PFSK-1 (cell line): ENCODE results near the gene PACS2.

Experiments
- FOXP2 ChIP-seq: optimal IDR thresholded peaks from 2 replicates; pipeline ENCODE3; 2011; ENCODE audit warnings: borderline replicate concordance, control low read depth, inconsistent platforms; ENCODE audit not compliant: insufficient read depth; ENCODE audit errors: extremely low read length, extremely low read depth
- POLR2AphosphoS5 ChIP-seq: IDR thresholded peaks from 2 replicates; pipeline ENCODE4 v1.6.1; 2012; ENCODE audit warnings: low read depth, mild to moderate bottlenecking, control low read depth, low read length, moderate library complexity
- REST ChIP-seq, 2 experiments: IDR thresholded peaks; 2 replicates each; pipeline versions ENCODE4 v1.6.1 to v1.8.0; 2011 to 2012; ENCODE audit warnings: low read depth in 2 of 2, low read length in 2 of 2, control low read depth in 1 of 2, inconsistent platforms in 1 of 2, mild to moderate bottlenecking in 1 of 2, moderate library complexity in 1 of 2; ENCODE audit not compliant: insufficient read depth in 1 of 2
- SIN3A ChIP-seq: IDR thresholded peaks from 2 replicates; pipeline ENCODE4 v1.6.1; 2012; ENCODE audit warnings: mild to moderate bottlenecking, low read length, moderate library complexity, borderline replicate concordance; ENCODE audit not compliant: insufficient read depth
- TAF1 ChIP-seq: IDR thresholded peaks from 2 replicates; pipeline ENCODE4 v1.6.1; 2012; ENCODE audit warnings: low read length, control low read depth, borderline replicate concordance; ENCODE audit not compliant: insufficient read depth

PACS2 gene

GRCh38 chr14:105316968-105317510 is 2.5 kb downstream of the PACS2 start:
- TF ChIP-seq REST (IDR thresholded peaks at IDR 0.05; ENCODE audit: insufficient read depth in 1 of 2, low read depth in 2 of 2, low read length in 2 of 2) = no peak
- no peak for TF ChIP-seq SIN3A
- TF ChIP-seq FOXP2 = no peak
- no peak for TF ChIP-seq TAF1
- no peak for TF ChIP-seq POLR2AphosphoS5

DNA sequence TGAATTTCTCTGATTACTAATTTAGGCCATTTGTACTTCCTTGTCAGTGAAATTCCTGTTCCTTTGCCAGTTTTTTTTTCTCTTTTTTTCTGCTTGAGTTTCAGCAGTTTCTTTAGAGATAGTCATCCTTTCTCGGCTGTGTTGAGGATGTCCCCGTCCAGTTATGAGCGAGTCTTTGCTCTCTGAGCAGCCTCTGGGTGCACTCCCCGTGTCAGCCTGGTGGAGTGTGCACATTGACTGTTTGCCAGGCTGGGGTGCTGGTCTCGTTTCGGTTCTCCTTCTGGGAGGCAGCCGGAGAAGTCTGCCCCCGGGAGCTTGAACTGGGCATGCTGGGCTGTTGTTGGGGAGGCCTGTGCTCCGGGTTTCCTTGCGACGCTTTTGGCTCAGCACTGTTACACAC is 3.0 kb downstream of the PACS2 start:
- TF ChIP-seq REST (IDR thresholded peaks at IDR 0.05; ENCODE audit: insufficient read depth in 1 of 2, low read depth in 2 of 2, low read length in 2 of 2) = no peak
- no peak for TF ChIP-seq FOXP2
- no peak for TF ChIP-seq SIN3A
- TF ChIP-seq TAF1 = no peak
- TF ChIP-seq POLR2AphosphoS5 = no peak

GRCh38 chr14:105322791-105323556 is 8.4 kb downstream of the PACS2 start:
- no peak for TF ChIP-seq POLR2AphosphoS5
- TF ChIP-seq FOXP2 = peak; percentile 64

- TF ChIP-seq FOXP2 (no peak), POLR2AphosphoS5 (no peak), TAF1 (no peak), REST (IDR thresholded peaks at IDR 0.05; ENCODE audit: insufficient read depth in 1 of 2, low read depth in 2 of 2, low read length in 2 of 2) (no peak)
Observed at GRCh38 chr14:105323663-105324062, 9.1 kb downstream of the PACS2 start.

GRCh38 chr14:105324080-105324778 is 9.7 kb downstream of the PACS2 start:
- TF ChIP-seq TAF1 (no peak), SIN3A (no peak)

GRCh38 chr14:105324871-105325270 is 10.3 kb downstream of the PACS2 start:
- TF ChIP-seq TAF1 (no peak), REST (IDR thresholded peaks at IDR 0.05; ENCODE audit: insufficient read depth in 1 of 2, low read depth in 2 of 2, low read length in 2 of 2) (no peak), POLR2AphosphoS5 (no peak), SIN3A (no peak), FOXP2 (no peak)
